ENCODE measurements around the gene GDF11.
A peak's percentile ranks its signal among the peaks of the same experiment; 100 is the strongest.

The GDF11 gene

DNA sequence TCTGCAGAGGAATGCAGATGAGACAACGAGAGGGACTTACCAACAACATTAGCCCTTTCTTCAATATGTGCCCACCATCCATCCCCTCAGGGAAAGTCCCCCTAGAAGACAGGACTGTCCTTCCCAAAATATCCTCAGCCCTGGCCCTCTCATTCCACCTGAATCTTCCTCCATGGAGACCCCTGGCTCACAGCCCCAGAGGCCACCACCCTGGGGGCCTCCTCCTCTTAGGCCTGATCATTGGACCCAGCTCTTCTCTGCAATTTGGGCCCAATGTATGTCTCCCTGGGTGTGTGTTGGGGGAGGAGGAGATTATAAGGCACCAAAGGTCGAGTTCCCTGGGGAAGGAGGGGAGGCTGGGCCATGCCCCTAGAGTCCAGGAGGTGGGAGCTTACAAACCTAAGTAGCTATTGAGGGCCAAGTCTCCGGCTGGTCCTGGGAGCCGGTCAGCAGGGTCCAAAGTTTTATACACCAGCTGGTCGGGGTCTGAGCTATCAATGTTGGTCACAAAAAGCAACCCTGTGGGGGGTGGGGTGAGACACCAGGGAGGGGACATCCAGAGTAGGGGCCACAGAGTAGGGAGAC lies 43.4 kb upstream of the GDF11 start:
- no peaks in the 10 kb centered on the region for H3K27me3 ChIP-seq (ENCODE audit: insufficient read depth, low read length)
- no peak overlapping the region for H3K9ac ChIP-seq (ENCODE audit: low read depth, low read length)
- no peaks in the 10 kb centered on the region for H3K9me3 ChIP-seq (ENCODE audit: insufficient read depth, low read depth, low read length)
- H3K4me1 ChIP-seq (ENCODE audit: insufficient read depth, low read length): no peaks in the 10 kb centered on the region
- H3K27ac ChIP-seq (ENCODE audit: low read depth, low read length): no peak overlapping the region
- WGBS: 87% methylated on average over 5 of the region's 5 CpGs
- peaks cover 29% of the 10 kb centered on the region for H3K36me3 ChIP-seq (ENCODE audit: insufficient read depth, low read length)
- H3K4me3 ChIP-seq (ENCODE audit: low read length): no peak overlapping the region

DNA sequence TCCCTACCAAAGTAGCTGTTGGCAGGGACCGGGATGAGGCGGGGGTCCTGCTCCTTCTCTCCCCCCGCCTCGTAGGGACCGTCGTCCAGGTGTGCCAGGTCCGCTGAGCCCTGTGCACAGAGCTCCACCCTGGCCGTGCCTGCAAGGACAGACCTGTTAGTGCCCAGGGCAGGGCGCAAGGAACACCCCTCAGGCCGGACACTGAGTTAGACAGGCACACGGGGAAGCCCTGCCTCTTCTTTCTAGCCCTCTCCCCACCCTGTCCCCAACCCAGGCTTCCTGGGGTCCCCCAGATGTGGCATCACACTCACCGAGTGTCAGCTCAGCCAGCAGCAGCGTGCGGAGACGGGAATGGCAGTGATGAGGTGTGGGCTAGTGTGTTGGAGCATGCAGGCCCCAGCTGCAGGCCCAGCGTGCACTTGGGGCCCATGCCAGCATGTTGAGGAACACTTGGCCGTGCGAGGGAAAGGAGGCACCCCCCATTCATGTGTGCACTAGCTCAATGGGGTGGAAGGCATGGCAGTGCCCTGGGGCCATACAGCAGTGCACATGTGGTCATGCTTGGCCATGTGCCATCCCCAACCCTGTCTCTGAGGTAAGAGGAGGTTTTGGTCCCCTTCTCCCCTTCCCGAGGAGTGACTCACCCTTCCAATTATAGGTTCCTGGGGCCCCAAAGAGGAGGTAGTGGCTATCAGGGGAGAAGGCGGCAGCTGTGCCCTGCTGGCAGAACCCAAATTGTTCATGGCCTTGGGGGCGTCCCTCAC lies 42.5 kb upstream of the GDF11 start:
- 95% methylated on average over 20 of the region's 21 CpGs for WGBS
- Histone ChIP-seq H3K9ac (ENCODE audit: low read depth, low read length) (no peak overlapping the region), H3K36me3 (ENCODE audit: insufficient read depth, low read length) (peaks cover 20% of the 10 kb centered on the region), H3K27ac (ENCODE audit: low read depth, low read length) (no peak overlapping the region), H3K9me3 (ENCODE audit: insufficient read depth, low read depth, low read length) (no peaks in the 10 kb centered on the region), H3K4me1 (ENCODE audit: insufficient read depth, low read length) (peaks cover 3% of the 10 kb centered on the region), H3K27me3 (ENCODE audit: insufficient read depth, low read length) (no peaks in the 10 kb centered on the region), H3K4me3 (ENCODE audit: low read length) (no peak overlapping the region)

GRCh38 chr12:55702861-55703260 lies 40.1 kb upstream of the GDF11 start:
- H3K27me3 ChIP-seq (ENCODE audit: insufficient read depth, low read length): 0 out of 2 replicates have a peak, but pooled peaks cover 3% of the 10 kb centered on the region
- H3K4me1 ChIP-seq (ENCODE audit: insufficient read depth, low read length): peaks cover 16% of the 10 kb centered on the region
- peaks cover 8% of the 10 kb centered on the region; the same call in 1 of the 2 replicates for H3K36me3 ChIP-seq (ENCODE audit: insufficient read depth, low read length)
- WGBS: 94% methylated on average over 8 of the region's 8 CpGs
- H3K27ac ChIP-seq (ENCODE audit: low read depth, low read length): no peak overlapping the region
- H3K9me3 ChIP-seq (ENCODE audit: insufficient read depth, low read depth, low read length): no peaks in the 10 kb centered on the region
- H3K9ac ChIP-seq (ENCODE audit: low read depth, low read length): no peak overlapping the region
- no peak overlapping the region for H3K4me3 ChIP-seq (ENCODE audit: low read length)

DNA sequence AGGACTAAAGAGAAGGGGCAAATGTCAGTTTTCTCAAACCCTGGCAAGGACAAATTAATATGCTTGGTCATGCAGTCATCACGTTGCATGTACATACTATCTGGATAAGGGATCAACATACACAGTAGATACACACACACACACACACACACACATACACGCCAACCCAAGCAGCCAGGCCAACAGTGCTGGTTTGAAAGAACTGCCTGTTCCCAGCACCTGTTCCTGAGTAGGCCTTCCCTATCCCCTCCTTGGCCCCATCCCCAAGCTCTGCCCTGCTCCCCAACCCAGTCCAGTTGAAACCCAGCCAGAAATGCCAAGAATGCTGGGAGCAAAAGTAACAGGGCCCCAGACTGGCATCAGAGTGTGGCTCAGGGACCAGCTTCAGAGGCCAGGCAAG lies 39.6 kb upstream of the GDF11 start:
- Histone ChIP-seq H3K9me3 (ENCODE audit: insufficient read depth, low read depth, low read length) (no peaks in the 10 kb centered on the region), H3K36me3 (ENCODE audit: insufficient read depth, low read length) (peaks cover 8% of the 10 kb centered on the region; the same call in 1 of the 2 replicates), H3K27ac (ENCODE audit: low read depth, low read length) (no peak overlapping the region), H3K4me1 (ENCODE audit: insufficient read depth, low read length) (peaks cover 17% of the 10 kb centered on the region), H3K9ac (ENCODE audit: low read depth, low read length) (no peak overlapping the region), H3K27me3 (ENCODE audit: insufficient read depth, low read length) (0 out of 2 replicates have a peak, but pooled peaks cover 3% of the 10 kb centered on the region), H3K4me3 (ENCODE audit: low read length) (no peak overlapping the region)
- WGBS: 90% methylated on average over 2 of the region's 2 CpGs

- Histone ChIP-seq H3K27ac (ENCODE audit: low read depth, low read length) (no peak overlapping the region), H3K4me3 (ENCODE audit: low read length) (no peak overlapping the region), H3K9me3 (ENCODE audit: insufficient read depth, low read depth, low read length) (no peaks in the 10 kb centered on the region), H3K9ac (ENCODE audit: low read depth, low read length) (no peak overlapping the region), H3K36me3 (ENCODE audit: insufficient read depth, low read length) (peaks cover 8% of the 10 kb centered on the region; the same call in 1 of the 2 replicates), H3K4me1 (ENCODE audit: insufficient read depth, low read length) (peaks cover 25% of the 10 kb centered on the region), H3K27me3 (ENCODE audit: insufficient read depth, low read length) (0 out of 2 replicates have a peak, but pooled peaks cover 3% of the 10 kb centered on the region)
- WGBS: 95% methylated on average over 6 of the region's 6 CpGs
Measured at GRCh38 chr12:55703901-55704761, 38.8 kb upstream of the GDF11 start.

DNA sequence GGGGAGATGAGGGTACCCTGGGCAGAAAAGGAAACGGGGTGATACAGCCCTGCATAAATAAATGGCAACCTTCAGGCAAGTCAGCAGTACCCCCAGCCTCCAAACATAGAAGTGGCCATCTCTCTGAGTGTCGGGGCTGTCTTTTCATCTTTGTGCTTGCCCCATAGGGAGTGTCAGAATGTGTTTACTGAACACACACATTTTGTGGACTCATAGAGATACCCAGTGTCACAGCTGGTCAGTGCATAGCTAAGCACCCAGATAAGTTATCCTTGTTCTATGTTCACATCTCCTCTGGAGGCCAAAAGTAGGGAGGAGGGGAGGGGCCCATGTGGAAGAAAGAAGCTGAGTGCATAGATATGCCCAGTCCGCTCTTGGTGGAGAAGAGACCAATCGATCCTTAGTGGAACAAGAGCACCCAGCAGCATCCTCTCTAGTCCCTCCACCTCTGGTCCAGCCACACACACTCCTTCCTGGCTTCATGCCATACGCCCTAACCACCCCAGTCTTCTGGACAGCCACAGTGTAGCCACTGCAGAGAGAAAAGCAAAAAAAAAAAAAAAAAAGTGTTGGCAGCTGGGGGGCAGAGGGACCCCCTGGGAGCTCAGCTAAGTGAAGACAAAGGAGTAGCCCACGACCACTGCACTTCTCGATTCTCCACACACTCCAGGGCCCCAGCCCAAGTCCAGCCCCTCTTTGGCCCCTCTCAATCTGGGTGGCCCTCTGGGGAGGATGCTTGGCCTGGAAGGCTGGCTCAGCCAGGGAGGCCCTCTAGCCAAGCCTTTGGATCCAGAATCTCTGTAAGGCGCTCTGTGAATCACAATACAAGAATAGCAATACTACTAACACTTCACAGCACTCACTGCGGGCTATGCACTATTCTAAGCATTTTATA lies 37.9 kb upstream of the GDF11 start:
- H3K4me3 ChIP-seq (ENCODE audit: low read length): peak overlapping the region; percentile 99; the same call in 1 of the 2 replicates
- no peaks in the 10 kb centered on the region for H3K9me3 ChIP-seq (ENCODE audit: insufficient read depth, low read depth, low read length)
- H3K9ac ChIP-seq (ENCODE audit: low read depth, low read length): no peak overlapping the region
- WGBS: 76% methylated on average over 8 of the region's 9 CpGs
- H3K27ac ChIP-seq (ENCODE audit: low read depth, low read length): no peak overlapping the region
- 0 out of 2 replicates have a peak, but pooled peaks cover 9% of the 10 kb centered on the region for H3K27me3 ChIP-seq (ENCODE audit: insufficient read depth, low read length)
- peaks cover 27% of the 10 kb centered on the region for H3K4me1 ChIP-seq (ENCODE audit: insufficient read depth, low read length)
- H3K36me3 ChIP-seq (ENCODE audit: insufficient read depth, low read length): 0 out of 2 replicates have a peak, but pooled peaks cover 5% of the 10 kb centered on the region

DNA sequence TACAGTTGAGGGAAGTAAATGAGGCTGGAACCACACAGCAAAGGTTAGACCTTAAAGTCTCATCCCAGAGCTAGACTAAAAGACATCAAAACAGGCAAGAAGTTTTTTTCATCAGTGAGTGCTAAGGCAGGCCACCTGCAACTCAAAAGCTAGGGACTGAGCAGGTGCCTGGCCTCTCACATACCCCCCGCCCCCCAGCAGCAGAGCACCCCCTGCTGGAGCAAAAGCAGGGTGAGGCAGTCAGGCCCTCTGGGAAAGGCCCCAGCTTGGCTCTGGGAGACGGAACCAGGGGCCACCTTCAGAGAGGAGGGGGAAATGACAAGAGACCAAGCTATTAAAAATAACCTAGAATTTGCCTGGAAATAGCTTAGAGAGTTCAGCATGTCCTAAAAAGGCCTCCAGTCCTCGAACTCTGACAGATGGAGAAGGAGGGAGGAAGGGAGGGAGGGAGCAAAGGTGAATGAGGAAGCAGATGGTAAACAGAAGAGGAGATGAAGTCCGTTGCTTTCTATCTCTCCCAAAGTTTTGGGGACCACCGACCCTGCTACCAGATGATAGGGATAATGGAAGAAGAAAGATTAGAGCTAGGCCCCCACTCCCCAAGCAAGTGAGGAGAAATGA lies 37.0 kb upstream of the GDF11 start:
- Histone ChIP-seq H3K36me3 (ENCODE audit: insufficient read depth, low read length) (0 out of 2 replicates have a peak, but pooled peaks cover 2% of the 10 kb centered on the region), H3K9ac (ENCODE audit: low read depth, low read length) (no peak overlapping the region), H3K27ac (ENCODE audit: low read depth, low read length) (no peak overlapping the region), H3K4me3 (ENCODE audit: low read length) (peak overlapping the region; percentile 99), H3K27me3 (ENCODE audit: insufficient read depth, low read length) (0 out of 2 replicates have a peak, but pooled peaks cover 9% of the 10 kb centered on the region), H3K4me1 (ENCODE audit: insufficient read depth, low read length) (peaks cover 27% of the 10 kb centered on the region), H3K9me3 (ENCODE audit: insufficient read depth, low read depth, low read length) (no peaks in the 10 kb centered on the region)
- 37% methylated on average over 4 of the region's 5 CpGs for WGBS

- Histone ChIP-seq H3K27ac (ENCODE audit: low read depth, low read length) (no peak overlapping the region), H3K9me3 (ENCODE audit: insufficient read depth, low read depth, low read length) (no peaks in the 10 kb centered on the region), H3K4me3 (ENCODE audit: low read length) (peak overlapping the region; percentile 99), H3K9ac (ENCODE audit: low read depth, low read length) (peak overlapping the region; percentile 84), H3K4me1 (ENCODE audit: insufficient read depth, low read length) (peaks cover 27% of the 10 kb centered on the region), H3K27me3 (ENCODE audit: insufficient read depth, low read length) (peaks cover 9% of the 10 kb centered on the region; the same call in 1 of the 2 replicates), H3K36me3 (ENCODE audit: insufficient read depth, low read length) (0 out of 2 replicates have a peak, but pooled peaks cover 2% of the 10 kb centered on the region)
- 38% methylated on average over 2 of the region's 2 CpGs for WGBS
Measured at GRCh38 chr12:55706568-55707218, 36.2 kb upstream of the GDF11 start.

DNA sequence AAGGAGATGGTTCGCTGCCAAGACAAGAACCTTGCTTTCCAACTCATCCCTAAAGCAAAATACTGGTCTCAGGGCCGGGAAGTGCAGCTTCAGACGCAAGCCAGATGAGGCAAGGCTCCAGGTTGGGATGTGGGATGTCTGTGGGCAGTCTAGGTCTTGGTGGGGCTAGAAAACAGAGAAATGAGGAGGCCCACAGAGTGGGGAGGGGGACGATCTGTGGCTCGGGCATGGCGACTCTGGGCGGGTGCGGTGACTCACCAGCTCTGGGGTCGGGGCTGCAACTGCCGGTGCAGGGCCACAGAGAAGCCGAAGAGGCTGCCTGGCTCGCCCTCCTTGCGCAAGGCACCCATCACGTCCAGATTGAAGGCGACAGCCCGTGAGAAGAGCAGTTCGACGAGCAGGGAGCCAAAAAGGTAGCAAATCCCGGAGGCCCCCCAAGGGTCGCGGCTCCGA lies 35.7 kb upstream of the GDF11 start:
- peaks cover 27% of the 10 kb centered on the region for H3K4me1 ChIP-seq (ENCODE audit: insufficient read depth, low read length)
- H3K9ac ChIP-seq (ENCODE audit: low read depth, low read length): peak overlapping the region; percentile 84
- H3K4me3 ChIP-seq (ENCODE audit: low read length): peak overlapping the region; percentile 99
- no peaks in the 10 kb centered on the region for H3K9me3 ChIP-seq (ENCODE audit: insufficient read depth, low read depth, low read length)
- peaks cover 15% of the 10 kb centered on the region; the same call in 1 of the 2 replicates for H3K27me3 ChIP-seq (ENCODE audit: insufficient read depth, low read length)
- 0 out of 2 replicates have a peak, but pooled peaks cover 2% of the 10 kb centered on the region for H3K36me3 ChIP-seq (ENCODE audit: insufficient read depth, low read length)
- WGBS: under 1% methylated on average over 21 of the region's 22 CpGs
- peak overlapping the region; percentile 48; the same call in 1 of the 2 replicates for H3K27ac ChIP-seq (ENCODE audit: low read depth, low read length)

All from HUES64 (cell line).